ENCODE measurements around the gene SPOP.

The SPOP gene

DNA sequence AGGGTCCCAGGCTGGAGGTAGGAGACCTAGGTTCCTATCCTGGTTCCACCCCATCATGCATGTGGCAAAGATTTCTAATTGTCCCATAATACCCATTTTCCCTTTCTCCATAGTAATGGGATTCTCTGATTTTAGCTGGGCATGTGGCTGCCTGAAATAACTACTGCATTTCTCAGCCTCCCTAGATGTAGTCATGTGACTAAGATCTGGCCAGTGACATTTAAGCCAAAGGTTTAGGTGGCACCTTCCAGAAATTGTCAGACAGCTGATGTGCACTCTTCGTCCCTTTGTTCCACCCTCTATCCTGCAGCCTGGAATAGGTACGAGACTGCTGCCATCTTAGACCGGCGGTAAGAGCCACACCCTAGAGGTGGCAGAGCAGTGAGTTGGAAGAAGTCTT, 94.0 kb downstream of the SPOP start:
- DNase-seq (ENCODE audit: low read depth), result no peak

- no peak for DNase-seq (ENCODE audit: low read depth)
Measured at GRCh38 chr17:49583226-49583625, 94.7 kb downstream of the SPOP start.

DNA sequence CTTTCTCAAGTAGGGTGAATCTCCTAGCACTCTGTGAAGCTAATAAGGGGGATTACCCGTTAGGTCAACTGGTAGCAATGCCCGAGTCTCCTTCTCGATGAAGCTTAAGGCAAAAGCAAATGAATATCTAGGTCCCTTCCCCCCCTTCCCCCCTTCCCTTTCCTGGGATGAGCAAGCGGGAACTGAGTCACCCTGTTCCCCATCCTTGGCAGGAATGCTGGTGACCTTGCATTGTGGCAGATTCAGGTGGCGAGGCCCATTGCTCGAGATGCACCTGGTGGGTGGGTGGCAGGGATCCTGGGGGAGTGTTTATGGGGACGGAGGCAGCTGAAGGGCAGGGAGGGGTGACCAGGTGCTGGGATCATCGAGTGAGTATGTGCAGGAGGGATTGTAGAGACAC, 95.1 kb downstream of the SPOP start:
- no peak for DNase-seq (ENCODE audit: low read depth)

GRCh38 chr17:49582055-49582722, 95.7 kb downstream of the SPOP start:
- DNase-seq (ENCODE audit: low read depth), result no peak

GRCh38 chr17:49581648-49581998, 96.3 kb downstream of the SPOP start:
- no peak for DNase-seq (ENCODE audit: low read depth)

DNA sequence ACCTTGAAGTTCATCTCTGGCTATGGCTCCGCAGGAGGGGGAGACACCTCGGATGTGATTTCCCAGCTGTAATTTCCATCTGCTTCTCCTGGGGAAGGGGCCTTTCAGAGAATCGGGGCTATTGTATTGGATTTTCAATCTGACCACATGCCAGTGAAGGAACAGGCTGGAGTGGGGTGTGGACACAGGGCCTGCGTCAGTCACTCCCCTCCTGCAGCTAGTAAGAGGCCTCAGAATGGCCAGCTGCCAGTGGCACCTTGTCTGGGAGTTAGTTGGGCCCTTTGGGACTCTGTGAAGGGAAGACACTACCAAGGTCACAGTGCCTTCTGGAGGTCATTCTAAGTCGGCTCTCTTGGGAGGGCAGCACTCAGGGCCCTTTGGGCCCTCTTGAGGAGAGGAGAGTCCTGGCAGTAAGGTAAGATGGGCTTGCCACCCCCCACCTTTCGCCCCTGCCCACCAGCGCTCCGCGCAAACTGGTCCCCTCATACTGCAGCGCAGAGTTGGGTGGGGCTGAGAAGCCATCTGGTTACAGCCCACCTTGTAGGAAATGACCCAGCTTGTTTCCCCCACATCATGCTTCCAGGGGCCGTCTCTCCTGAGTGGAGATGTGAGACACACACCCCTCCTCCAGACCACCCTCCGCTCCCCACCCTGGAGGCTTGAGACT, 96.8 kb downstream of the SPOP start:
- no peak for DNase-seq (ENCODE audit: low read depth)

GRCh38 chr17:49580055-49580721, 97.7 kb downstream of the SPOP start:
- DNase-seq (ENCODE audit: low read depth), result no peak

- DNase-seq (ENCODE audit: low read depth), result no peak
Measured at GRCh38 chr17:49579522-49579921, 98.4 kb downstream of the SPOP start.

DNA sequence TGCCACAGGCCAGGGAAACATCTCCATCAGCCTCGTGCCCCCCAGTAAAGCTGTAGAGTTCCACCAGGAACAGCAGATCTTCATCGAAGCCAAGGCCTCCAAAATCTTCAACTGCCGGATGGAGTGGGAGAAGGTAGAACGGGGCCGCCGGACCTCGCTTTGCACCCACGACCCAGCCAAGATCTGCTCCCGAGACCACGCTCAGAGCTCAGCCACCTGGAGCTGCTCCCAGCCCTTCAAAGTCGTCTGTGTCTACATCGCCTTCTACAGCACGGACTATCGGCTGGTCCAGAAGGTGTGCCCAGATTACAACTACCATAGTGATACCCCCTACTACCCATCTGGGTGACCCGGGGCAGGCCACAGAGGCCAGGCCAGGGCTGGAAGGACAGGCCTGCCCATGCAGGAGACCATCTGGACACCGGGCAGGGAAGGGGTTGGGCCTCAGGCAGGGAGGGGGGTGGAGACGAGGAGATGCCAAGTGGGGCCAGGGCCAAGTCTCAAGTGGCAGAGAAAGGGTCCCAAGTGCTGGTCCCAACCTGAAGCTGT, 98.9 kb downstream of the SPOP start:
- no peak for DNase-seq (ENCODE audit: low read depth)

- no peak for DNase-seq (ENCODE audit: low read depth)
Measured at GRCh38 chr17:49578414-49578813, 99.5 kb downstream of the SPOP start.

- DNase-seq (ENCODE audit: low read depth), result no peak
Measured at GRCh38 chr17:49577963-49578362, 99.9 kb downstream of the SPOP start.

- no peak for DNase-seq (ENCODE audit: low read depth)
Measured at GRCh38 chr17:49577650-49577934, 100.3 kb downstream of the SPOP start.

DNA sequence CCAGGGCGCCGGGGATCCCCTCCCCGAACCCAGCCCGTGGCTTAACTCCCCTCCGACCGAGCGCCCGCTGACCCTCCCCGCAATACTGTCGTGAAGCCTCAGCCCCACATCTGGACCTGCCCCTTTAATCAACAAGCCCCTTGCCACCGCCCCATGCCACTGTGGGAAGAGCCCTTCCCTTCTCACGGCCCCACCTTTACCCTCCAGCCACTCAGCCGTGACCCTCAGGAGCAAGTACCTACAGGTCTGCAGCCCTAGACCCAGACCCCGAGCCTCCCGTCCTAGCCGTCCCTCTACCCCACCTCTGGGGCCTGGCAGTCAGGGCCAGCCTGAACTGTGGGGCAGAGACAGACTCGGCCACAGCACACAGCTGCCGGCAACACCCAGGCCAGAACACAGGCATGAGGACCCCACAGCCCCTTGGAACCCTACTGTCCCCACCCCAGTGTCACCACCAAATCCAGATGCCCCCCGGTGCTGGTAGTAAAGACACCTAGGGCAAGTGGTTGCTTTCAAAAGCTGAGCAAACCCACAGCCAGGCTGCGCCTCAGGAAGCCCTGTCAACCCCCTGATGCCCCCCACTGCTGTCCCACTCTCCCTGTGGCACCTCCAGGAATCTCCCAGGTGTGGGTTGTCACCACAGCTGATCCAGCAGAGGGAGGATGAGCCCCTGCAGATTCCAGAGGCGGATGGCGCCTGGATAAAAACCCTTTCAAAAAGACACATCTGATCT, 100.8 kb downstream of the SPOP start:
- no peak for DNase-seq (ENCODE audit: low read depth)

GRCh38 chr17:49576088-49576916, 101.6 kb downstream of the SPOP start:
- DNase-seq (ENCODE audit: low read depth), result no peak

GRCh38 chr17:49575679-49576087, 102.2 kb downstream of the SPOP start, which contains the start of gene NXPH3:
Gene NXPH3 (plus strand): TSS chr17:49575871. CDS start chr17:49576220, 349 bp downstream.
- DNase-seq (ENCODE audit: low read depth), result no peak

- DNase-seq (ENCODE audit: low read depth), result no peak
Measured at GRCh38 chr17:49574945-49575678, 102.8 kb downstream of the SPOP start.

GRCh38 chr17:49574323-49574781, 103.5 kb downstream of the SPOP start:
- DNase-seq (ENCODE audit: low read depth), result no peak

DNA sequence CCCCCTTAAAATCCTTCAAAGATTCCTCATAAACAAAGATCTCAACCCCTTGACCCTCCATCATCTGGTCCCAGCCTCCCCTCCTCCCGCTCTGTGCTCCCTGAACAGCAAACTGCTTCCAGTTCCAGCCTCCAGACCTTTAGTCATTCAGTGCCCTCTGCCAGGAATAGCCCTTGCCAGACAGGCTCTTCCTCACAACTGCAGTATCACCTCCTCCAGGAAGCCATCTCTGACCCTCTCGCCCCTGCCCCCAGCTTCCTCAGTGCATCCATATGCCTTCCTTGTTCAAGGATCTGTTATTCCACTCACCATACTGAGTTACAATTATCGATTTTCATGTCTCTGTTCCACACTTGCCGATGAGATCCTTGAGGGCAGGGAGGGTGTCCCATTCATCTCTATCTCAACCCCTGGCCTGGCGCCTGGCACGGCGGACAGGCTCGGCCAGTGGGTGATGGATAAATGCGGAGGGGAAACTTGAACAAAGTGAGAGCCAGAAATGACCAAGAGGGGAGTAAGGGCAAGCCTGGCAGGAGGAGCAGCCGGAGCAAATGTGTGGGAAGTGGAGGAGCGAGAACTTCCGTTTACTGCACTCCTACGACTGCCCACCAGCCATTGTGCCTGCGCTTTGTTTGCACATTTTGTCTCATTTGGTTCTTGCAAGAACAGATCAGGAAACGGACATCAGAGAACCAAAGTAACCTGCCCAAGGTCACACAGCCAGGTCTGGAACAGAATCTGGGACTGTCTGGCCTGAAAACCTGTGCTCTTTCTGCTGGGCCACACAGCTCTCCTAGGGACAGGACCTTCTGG, 104.2 kb downstream of the SPOP start:
- no peak for DNase-seq (ENCODE audit: low read depth)

DNA sequence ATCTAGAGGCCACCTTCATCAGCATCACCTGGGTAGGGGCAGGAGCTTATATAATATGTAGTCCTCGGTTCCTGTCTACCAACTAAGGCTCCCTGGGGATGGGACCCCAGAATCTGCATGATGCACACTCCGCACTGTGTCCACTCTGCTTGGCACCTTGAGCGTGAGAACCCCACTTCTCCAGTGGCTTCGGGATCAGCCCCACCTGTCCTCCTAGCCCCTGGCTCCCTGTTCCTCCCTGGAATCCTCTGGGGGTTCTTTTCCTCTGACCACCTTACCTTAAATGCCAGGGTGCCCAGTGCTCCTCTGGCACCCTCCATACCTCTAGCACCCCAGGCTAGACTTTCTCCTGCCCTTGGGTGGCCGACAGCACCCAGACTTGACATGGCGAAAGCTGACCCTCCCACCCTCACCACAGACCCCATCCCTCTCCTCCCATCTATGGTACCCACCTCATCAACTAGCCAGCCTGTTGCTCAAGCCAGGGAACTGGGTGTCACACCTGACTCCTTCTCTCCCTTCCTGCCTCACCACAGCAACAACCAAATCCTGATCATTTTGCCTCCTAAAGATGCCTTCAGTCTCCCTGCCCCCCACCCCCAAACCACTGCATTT, 105.0 kb downstream of the SPOP start:
- no peak for DNase-seq (ENCODE audit: low read depth)

DNA sequence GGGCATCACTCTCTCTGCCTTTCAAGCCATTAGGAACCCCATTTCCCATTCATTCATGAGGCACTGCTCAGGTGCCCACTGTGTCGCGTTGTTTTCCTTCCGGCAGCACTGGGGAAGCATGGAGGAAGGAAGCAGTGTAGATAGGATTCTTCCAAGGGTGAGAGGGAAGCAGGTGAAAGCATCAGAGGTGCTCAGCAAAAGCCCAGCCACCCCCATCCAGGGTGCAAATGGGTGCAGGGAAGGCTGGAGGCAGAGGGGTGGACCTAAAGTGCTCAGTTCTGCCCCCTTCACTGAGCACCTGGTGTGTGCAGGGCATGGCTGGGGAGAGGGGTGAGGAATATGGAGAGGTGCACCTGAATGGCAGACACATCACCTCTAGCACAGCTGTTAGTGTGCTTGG, 105.7 kb downstream of the SPOP start:
- DNase-seq (ENCODE audit: low read depth), result no peak
